ENCODE measurements around the gene SSH3. TPM values are rescaled to one million over a fixed set of nuclear protein-coding genes. Genes with fewer than 3 reads are reported as not detected.
A peak's percentile ranks its signal among the peaks of the same experiment; 100 is the strongest.

The SSH3 gene
- total RNA-seq (11.3 and 15.7 TPM in 2 replicates), polyA plus RNA-seq (6.9 and 7.5 TPM in 2 replicates), polyA minus RNA-seq (ENCODE audit: low replicate concordance) (15.6 and 18.8 TPM in 2 replicates)
- 28.9 and 30.6 TPM in 2 replicates for polyA plus RNA-seq (2012)

- H3K4me1 ChIP-seq (ENCODE audit: control insufficient read depth, extremely low read depth, insufficient read depth, low read length), result peaks cover 9% of the 10 kb centered on the region
- H3K4me3 ChIP-seq (replicated peaks in 1 of 4; ENCODE audit: control extremely low read depth in 1 of 4, insufficient read depth in 1 of 4, low read depth in 3 of 4, low read length in 4 of 4), result peak within 1 kb of the TSS; percentile 51 to 83 (median 65)
- H3K27me3 ChIP-seq (ENCODE audit: control insufficient read depth, insufficient read depth, low read length), result no peaks in the 10 kb centered on the region
- peak; percentile 45 to 58 for DNase-seq (ENCODE audit: low read depth in 2 of 2)
- H3K4me2 ChIP-seq (ENCODE audit: extremely low read depth, insufficient read depth, low read length), result peak within 1 kb of the TSS; percentile 81
- H3K36me3 ChIP-seq (ENCODE audit: control insufficient read depth, insufficient read depth, low read length), result peaks cover 11% of the 10 kb centered on the region
- TF ChIP-seq EZH2 (IDR thresholded peaks at IDR 0.05; ENCODE audit: low read length, missing control alignments) (no peak), CTCF (conservative IDR thresholded peaks at IDR 0.05 in 1 of 2, IDR thresholded peaks at IDR 0.05 in 1 of 2; ENCODE audit: low read depth in 1 of 2, low read length in 2 of 2) (no peak)
- H3K9me3 ChIP-seq (ENCODE audit: control insufficient read depth, insufficient read depth, low read depth, low read length), result no peaks in the 10 kb centered on the region
- no peaks in the 10 kb centered on the region for H3K79me2 ChIP-seq (ENCODE audit: control insufficient read depth, insufficient read depth, low read length)
- peak within 1 kb of the TSS; percentile 54 for H2AFZ ChIP-seq (ENCODE audit: low read length)
- no peak within 1 kb of the TSS for H3K27ac ChIP-seq (ENCODE audit: insufficient read depth, low read length)
- H4K20me1 ChIP-seq (ENCODE audit: control insufficient read depth, extremely low read depth, insufficient read depth, low read length), result no peaks in the 10 kb centered on the region
- peak within 1 kb of the TSS; percentile 65 for H3K9ac ChIP-seq (ENCODE audit: insufficient read depth, low read length)
Observed at GRCh38 chr11:67303132-67303834, at the start of gene SSH3. Gene SSH3, plus strand, starts transcription at chr11:67303530. Its CDS starts 96 bp downstream, at chr11:67303626.

- Histone ChIP-seq H3K27ac (ENCODE audit: insufficient read depth, low read length) (no peak overlapping the region), H3K9ac (ENCODE audit: insufficient read depth, low read length) (no peak overlapping the region), H2AFZ (ENCODE audit: low read length) (no peak overlapping the region), H3K4me2 (ENCODE audit: extremely low read depth, insufficient read depth, low read length) (no peak overlapping the region), H3K27me3 (ENCODE audit: control insufficient read depth, insufficient read depth, low read length) (no peaks in the 10 kb centered on the region), H3K4me3 (replicated peaks in 1 of 4; ENCODE audit: control extremely low read depth in 1 of 4, insufficient read depth in 1 of 4, low read depth in 3 of 4, low read length in 4 of 4) (no peak overlapping the region), H3K9me3 (ENCODE audit: control insufficient read depth, insufficient read depth, low read depth, low read length) (no peaks in the 10 kb centered on the region), H4K20me1 (ENCODE audit: control insufficient read depth, extremely low read depth, insufficient read depth, low read length) (no peaks in the 10 kb centered on the region), H3K79me2 (ENCODE audit: control insufficient read depth, insufficient read depth, low read length) (no peaks in the 10 kb centered on the region), H3K4me1 (ENCODE audit: control insufficient read depth, extremely low read depth, insufficient read depth, low read length) (no peaks in the 10 kb centered on the region), H3K36me3 (ENCODE audit: control insufficient read depth, insufficient read depth, low read length) (peaks cover 46% of the 10 kb centered on the region)
- TF ChIP-seq CTCF (conservative IDR thresholded peaks at IDR 0.05 in 1 of 2, IDR thresholded peaks at IDR 0.05 in 1 of 2; ENCODE audit: low read depth in 1 of 2, low read length in 2 of 2), result no peak
- no peak for TF ChIP-seq EZH2 (IDR thresholded peaks at IDR 0.05; ENCODE audit: low read length, missing control alignments)
- DNase-seq (ENCODE audit: low read depth in 2 of 2), result no peak
Observed at GRCh38 chr11:67253872-67254624, 49.3 kb upstream of the SSH3 start.

- no peak for DNase-seq (ENCODE audit: low read depth in 2 of 2)
Observed at GRCh38 chr11:67254798-67255197, 48.5 kb upstream of the SSH3 start.

More at GRCh38 chr11:67254798-67255197, 48.5 kb upstream of the SSH3 start:
- Histone ChIP-seq H3K9ac (ENCODE audit: insufficient read depth, low read length) (no peak overlapping the region), H3K27me3 (ENCODE audit: control insufficient read depth, insufficient read depth, low read length) (no peaks in the 10 kb centered on the region), H2AFZ (ENCODE audit: low read length) (no peak overlapping the region), H3K4me2 (ENCODE audit: extremely low read depth, insufficient read depth, low read length) (no peak overlapping the region), H4K20me1 (ENCODE audit: control insufficient read depth, extremely low read depth, insufficient read depth, low read length) (no peaks in the 10 kb centered on the region), H3K4me1 (ENCODE audit: control insufficient read depth, extremely low read depth, insufficient read depth, low read length) (no peaks in the 10 kb centered on the region), H3K4me3 (replicated peaks in 1 of 4; ENCODE audit: control extremely low read depth in 1 of 4, insufficient read depth in 1 of 4, low read depth in 3 of 4, low read length in 4 of 4) (no peak overlapping the region), H3K79me2 (ENCODE audit: control insufficient read depth, insufficient read depth, low read length) (no peaks in the 10 kb centered on the region), H3K9me3 (ENCODE audit: control insufficient read depth, insufficient read depth, low read depth, low read length) (no peaks in the 10 kb centered on the region), H3K27ac (ENCODE audit: insufficient read depth, low read length) (no peak overlapping the region), H3K36me3 (ENCODE audit: control insufficient read depth, insufficient read depth, low read length) (peaks cover 44% of the 10 kb centered on the region)
- TF ChIP-seq EZH2 (IDR thresholded peaks at IDR 0.05; ENCODE audit: low read length, missing control alignments), result no peak
- TF ChIP-seq CTCF (conservative IDR thresholded peaks at IDR 0.05 in 1 of 2, IDR thresholded peaks at IDR 0.05 in 1 of 2; ENCODE audit: low read depth in 1 of 2, low read length in 2 of 2), result no peak

Measured in fibroblast of lung (primary cell).